BE2C (cell line): ENCODE measurements around the gene DHX58.
A peak's percentile ranks its signal among the peaks of the same experiment; 100 is the strongest.

Source experiments
- DNase-seq: peaks from one replicate; pipeline ENCODE4 v3.0.0-alpha.2; 2020
- H3K27me3 ChIP-seq: fragments of 250-450 bp; sonication (Bioruptor Pico); 2 replicates; pipeline ENCODE4 v1.5.1; 2020; ENCODE audit warnings: mild to moderate bottlenecking
- H3K36me3 ChIP-seq: fragments of 250-450 bp; sonication (Bioruptor Pico); 2 replicates; pipeline ENCODE4 v1.5.1; 2020; ENCODE audit warnings: mild to moderate bottlenecking
- H3K4me1 ChIP-seq: fragments of 250-450 bp; sonication (Bioruptor Pico); 2 replicates; pipeline ENCODE4 v1.5.1; 2020
- H3K4me3 ChIP-seq: 2 replicates; pipeline ENCODE4 v1.5.1; 2011; ENCODE audit warnings: low read depth, low read length
- H3K9me3 ChIP-seq: fragments of 250-450 bp; sonication (Bioruptor Pico); 2 replicates; pipeline ENCODE4 v1.5.1; 2020
- CTCF ChIP-seq: IDR thresholded peaks from 2 replicates; pipeline ENCODE4 v1.5.1; 2012; ENCODE audit warnings: mild to moderate bottlenecking, low read depth, low read length

The DHX58 gene

GRCh38 chr17:42098730-42099399 is 13.6 kb downstream of the DHX58 start:
- H3K27me3 ChIP-seq: no peaks in the 10 kb centered on the region
- H3K36me3 ChIP-seq: no peaks in the 10 kb centered on the region
- H3K4me1 ChIP-seq: no peaks in the 10 kb centered on the region; the same call in 1 of the 2 replicates
- peak; percentile 43 for DNase-seq
- no peak overlapping the region for H3K4me3 ChIP-seq
- no peaks in the 10 kb centered on the region for H3K9me3 ChIP-seq
- no peak for TF ChIP-seq CTCF

- peak; percentile 47 for DNase-seq
- Histone ChIP-seq H3K36me3 (no peaks in the 10 kb centered on the region), H3K4me1 (no peaks in the 10 kb centered on the region; the same call in 1 of the 2 replicates), H3K9me3 (no peaks in the 10 kb centered on the region), H3K27me3 (no peaks in the 10 kb centered on the region), H3K4me3 (no peak within 1 kb of the TSS)
- TF ChIP-seq CTCF: no peak
These were observed 14.6 kb downstream of the DHX58 start, which contains the start of gene ZNF385C for GRCh38 chr17:42097691-42098631. Gene ZNF385C (minus strand): TSS chr17:42098473. CDS start chr17:42063056, 35,417 bp downstream.

GRCh38 chr17:42096360-42097111 is 16.0 kb downstream of the DHX58 start:
- H3K9me3 ChIP-seq: no peaks in the 10 kb centered on the region
- H3K36me3 ChIP-seq: no peaks in the 10 kb centered on the region
- H3K4me1 ChIP-seq: no peaks in the 10 kb centered on the region; the same call in 1 of the 2 replicates
- H3K4me3 ChIP-seq: no peak overlapping the region
- TF ChIP-seq CTCF: peak; percentile 17; the same call in 1 of the 2 replicates
- no peaks in the 10 kb centered on the region for H3K27me3 ChIP-seq
- no peak for DNase-seq

- no peaks in the 10 kb centered on the region for H3K27me3 ChIP-seq
- TF ChIP-seq CTCF: no peak
These were observed 18.0 kb downstream of the DHX58 start for GRCh38 chr17:42094375-42095069.

GRCh38 chr17:42092939-42093338 is 19.6 kb downstream of the DHX58 start:
- no peak for TF ChIP-seq CTCF
- no peak overlapping the region for H3K4me3 ChIP-seq
- no peak for DNase-seq

More at GRCh38 chr17:42094375-42095069, 18.0 kb downstream of the DHX58 start:
- no peaks in the 10 kb centered on the region for H3K9me3 ChIP-seq
- no peaks in the 10 kb centered on the region for H3K36me3 ChIP-seq
- H3K4me3 ChIP-seq: no peak overlapping the region
- no peak for DNase-seq
- H3K4me1 ChIP-seq: no peaks in the 10 kb centered on the region; the same call in 1 of the 2 replicates

More at GRCh38 chr17:42092939-42093338, 19.6 kb downstream of the DHX58 start:
- Histone ChIP-seq H3K4me1 (no peaks in the 10 kb centered on the region; the same call in 1 of the 2 replicates), H3K27me3 (no peaks in the 10 kb centered on the region), H3K36me3 (no peaks in the 10 kb centered on the region), H3K9me3 (no peaks in the 10 kb centered on the region)
